SJSA1 (cell line): ENCODE measurements around the gene PTTG2. TPM values are rescaled to one million over a fixed set of nuclear protein-coding genes. Genes with fewer than 3 reads are reported as not detected.

Experiments used
- DNase-seq, 2 experiments: peaks; one replicate each; pipeline ENCODE4 v3.0.0-alpha.2; 2015 to 2020; ENCODE audit warnings: low spot score in 2 of 2, low read depth in 1 of 2
- H3K27ac ChIP-seq: fragments of 250-450 bp; sonication (Bioruptor Pico); 2 replicates; pipeline ENCODE4 v1.5.1; 2020; ENCODE audit warnings: mild to moderate bottlenecking, moderate library complexity
- H3K27me3 ChIP-seq: fragments of 250-450 bp; sonication (Bioruptor Pico); replicated peaks from 2 replicates; pipeline ENCODE4 v1.5.1; 2020; ENCODE audit warnings: mild to moderate bottlenecking, moderate library complexity
- H3K36me3 ChIP-seq: fragments of 250-450 bp; sonication (Bioruptor Pico); 2 replicates; pipeline ENCODE4 v1.5.1; 2020; ENCODE audit warnings: mild to moderate bottlenecking
- H3K4me1 ChIP-seq: fragments of 250-450 bp; sonication (Bioruptor Pico); replicated peaks from 2 replicates; pipeline ENCODE4 v1.6.1; 2021; ENCODE audit warnings: mild to moderate bottlenecking
- H3K4me3 ChIP-seq: fragments of 250-450 bp; sonication (Bioruptor Pico); 2 replicates; pipeline ENCODE4 v1.5.1; 2020; ENCODE audit warnings: mild to moderate bottlenecking
- H3K9me3 ChIP-seq: fragments of 250-450 bp; sonication (Bioruptor Pico); replicated peaks from 2 replicates; pipeline ENCODE4 v1.5.1; 2020; ENCODE audit warnings: mild to moderate bottlenecking
- total RNA-seq: library from RNA; depleted of rRNA; stranded (reverse); fragments of >200 nt; shearing (Covaris generic); gene quantifications from 2 replicates; pipeline ENCODE4 v1.2.3, GENCODE V29; 2014

The PTTG2 gene
- total RNA-seq, 1 experiment from 2014 or later, result not detected

GRCh38 chr4:37946503-37947179 lies 13.6 kb upstream of the PTTG2 start:
- Histone ChIP-seq H3K27me3 (no peaks in the 10 kb centered on the region), H3K4me1 (no peaks in the 10 kb centered on the region), H3K36me3 (no peaks in the 10 kb centered on the region), H3K4me3 (no peak overlapping the region), H3K9me3 (no peaks in the 10 kb centered on the region), H3K27ac (no peak overlapping the region)
- DNase-seq, result no peak

GRCh38 chr4:37948542-37948941 lies 11.7 kb upstream of the PTTG2 start:
- Histone ChIP-seq H3K27me3 (no peaks in the 10 kb centered on the region), H3K27ac (no peak overlapping the region), H3K36me3 (no peaks in the 10 kb centered on the region), H3K4me1 (peaks cover under 1% of the 10 kb centered on the region), H3K9me3 (no peaks in the 10 kb centered on the region), H3K4me3 (no peak overlapping the region)
- no peak for DNase-seq

- no peak for DNase-seq
- no peak overlapping the region for H3K27ac ChIP-seq
- no peaks in the 10 kb centered on the region for H3K36me3 ChIP-seq
- H3K4me1 ChIP-seq, result peaks cover 5% of the 10 kb centered on the region
- no peak overlapping the region for H3K4me3 ChIP-seq
- H3K9me3 ChIP-seq, result no peaks in the 10 kb centered on the region
- no peaks in the 10 kb centered on the region for H3K27me3 ChIP-seq
Observed at GRCh38 chr4:37949636-37950426, 10.4 kb upstream of the PTTG2 start.

GRCh38 chr4:37951461-37952352 lies 8.5 kb upstream of the PTTG2 start:
- Histone ChIP-seq H3K27me3 (no peaks in the 10 kb centered on the region), H3K27ac (no peak overlapping the region), H3K36me3 (no peaks in the 10 kb centered on the region), H3K4me3 (no peak overlapping the region), H3K4me1 (peaks cover 5% of the 10 kb centered on the region), H3K9me3 (no peaks in the 10 kb centered on the region)
- no peak for DNase-seq

- no peak for DNase-seq
- Histone ChIP-seq H3K27me3 (no peaks in the 10 kb centered on the region), H3K9me3 (no peaks in the 10 kb centered on the region), H3K4me3 (no peak overlapping the region), H3K27ac (no peak overlapping the region), H3K36me3 (no peaks in the 10 kb centered on the region), H3K4me1 (peaks cover 5% of the 10 kb centered on the region)
Observed at GRCh38 chr4:37953156-37953555, 7.0 kb upstream of the PTTG2 start.

GRCh38 chr4:37953620-37954293 lies 6.4 kb upstream of the PTTG2 start:
- Histone ChIP-seq H3K9me3 (no peaks in the 10 kb centered on the region), H3K4me3 (no peak overlapping the region), H3K27ac (peak overlapping the region; percentile 65), H3K36me3 (no peaks in the 10 kb centered on the region), H3K4me1 (peaks cover 5% of the 10 kb centered on the region), H3K27me3 (no peaks in the 10 kb centered on the region)
- peak; percentile 53 to 59 for DNase-seq

- no peaks in the 10 kb centered on the region for H3K27me3 ChIP-seq
- H3K4me3 ChIP-seq, result no peak overlapping the region
- DNase-seq, result no peak
- H3K36me3 ChIP-seq, result no peaks in the 10 kb centered on the region
- no peak overlapping the region for H3K27ac ChIP-seq
- H3K9me3 ChIP-seq, result no peaks in the 10 kb centered on the region
- H3K4me1 ChIP-seq, result peaks cover 5% of the 10 kb centered on the region
Observed at GRCh38 chr4:37956941-37957340, 3.3 kb upstream of the PTTG2 start.

GRCh38 chr4:37958932-37959331 lies 1.3 kb upstream of the PTTG2 start:
- Histone ChIP-seq H3K9me3 (no peaks in the 10 kb centered on the region), H3K4me1 (peaks cover under 1% of the 10 kb centered on the region), H3K4me3 (no peak overlapping the region), H3K27me3 (no peaks in the 10 kb centered on the region), H3K27ac (no peak overlapping the region), H3K36me3 (no peaks in the 10 kb centered on the region)
- no peak for DNase-seq

- Histone ChIP-seq H3K9me3 (no peaks in the 10 kb centered on the region), H3K4me1 (no peaks in the 10 kb centered on the region), H3K36me3 (no peaks in the 10 kb centered on the region), H3K4me3 (no peak overlapping the region), H3K27me3 (no peaks in the 10 kb centered on the region), H3K27ac (no peak overlapping the region)
- DNase-seq, result no peak
Observed at GRCh38 chr4:37960679-37961450, 667 bp downstream of the PTTG2 start.

- H3K27me3 ChIP-seq, result no peaks in the 10 kb centered on the region
- H3K4me3 ChIP-seq, result no peak overlapping the region
- no peaks in the 10 kb centered on the region for H3K36me3 ChIP-seq
- no peak for DNase-seq
- H3K4me1 ChIP-seq, result no peaks in the 10 kb centered on the region
- H3K27ac ChIP-seq, result no peak overlapping the region
- H3K9me3 ChIP-seq, result no peaks in the 10 kb centered on the region
Observed at GRCh38 chr4:37964734-37965457, 4.7 kb downstream of the PTTG2 start.

GRCh38 chr4:37966044-37966443 lies 5.8 kb downstream of the PTTG2 start:
- no peaks in the 10 kb centered on the region for H3K9me3 ChIP-seq
- no peak for DNase-seq
- no peaks in the 10 kb centered on the region for H3K36me3 ChIP-seq
- H3K4me3 ChIP-seq, result no peak overlapping the region
- no peak overlapping the region for H3K27ac ChIP-seq
- H3K27me3 ChIP-seq, result no peaks in the 10 kb centered on the region
- no peaks in the 10 kb centered on the region; the same call in 1 of the 2 replicates for H3K4me1 ChIP-seq

- Histone ChIP-seq H3K36me3 (no peaks in the 10 kb centered on the region), H3K4me1 (no peaks in the 10 kb centered on the region; the same call in 1 of the 2 replicates), H3K9me3 (no peaks in the 10 kb centered on the region), H3K4me3 (no peak overlapping the region), H3K27ac (no peak overlapping the region), H3K27me3 (no peaks in the 10 kb centered on the region)
- no peak for DNase-seq
Observed at GRCh38 chr4:37967736-37968135, 7.5 kb downstream of the PTTG2 start.
